IPS DF 19.7 (cell line): ENCODE results near the gene DENND1A.

Source experiments
- DNase-seq: peaks from one replicate; pipeline ENCODE4 v3.0.0-alpha.2; 2013; ENCODE audit warnings: low read depth, low spot score

DENND1A gene

DNA sequence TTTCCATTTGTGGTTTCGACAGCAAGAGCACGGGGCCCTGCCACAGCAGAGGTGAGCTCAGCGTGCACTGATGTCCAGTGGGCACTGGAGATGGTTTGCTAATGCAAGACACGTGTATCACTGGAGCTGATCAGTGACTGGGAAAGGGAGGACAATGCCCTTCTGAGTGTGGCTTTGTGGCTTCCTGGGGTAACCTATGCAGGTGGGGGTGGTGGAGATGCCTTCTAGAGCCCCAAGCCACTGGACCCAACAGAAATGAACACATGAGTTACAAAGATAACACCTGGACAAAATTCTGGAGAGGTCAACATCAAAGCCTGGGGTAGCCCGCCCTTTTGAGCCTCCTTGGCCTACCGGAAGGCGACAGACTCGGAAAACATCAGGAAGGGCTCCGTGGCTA lies 312.6 kb downstream of the DENND1A start:
- no peak for DNase-seq

- no peak for DNase-seq
These were observed 313.2 kb downstream of the DENND1A start for GRCh38 chr9:123616707-123617106.

DNA sequence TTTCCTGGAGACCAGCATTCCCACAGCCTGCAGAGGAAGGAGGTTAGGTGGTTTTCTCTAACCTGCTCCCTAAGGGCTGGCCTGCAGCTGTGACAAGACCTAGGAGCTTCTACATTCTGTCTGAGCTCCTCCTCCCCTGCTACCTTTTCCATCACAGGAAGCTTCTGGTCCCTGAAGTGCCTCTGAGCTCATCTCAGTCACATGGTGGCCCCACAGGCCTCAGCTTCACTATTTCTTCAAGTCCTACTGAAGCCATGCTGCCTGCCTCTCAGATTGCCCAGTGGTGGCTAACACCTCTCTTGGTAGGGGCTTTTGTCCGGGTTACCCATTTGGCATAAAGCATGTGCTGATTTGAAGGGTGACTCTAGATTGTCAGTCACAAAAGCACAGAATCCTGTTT lies 314.5 kb downstream of the DENND1A start:
- no peak for DNase-seq

DNA sequence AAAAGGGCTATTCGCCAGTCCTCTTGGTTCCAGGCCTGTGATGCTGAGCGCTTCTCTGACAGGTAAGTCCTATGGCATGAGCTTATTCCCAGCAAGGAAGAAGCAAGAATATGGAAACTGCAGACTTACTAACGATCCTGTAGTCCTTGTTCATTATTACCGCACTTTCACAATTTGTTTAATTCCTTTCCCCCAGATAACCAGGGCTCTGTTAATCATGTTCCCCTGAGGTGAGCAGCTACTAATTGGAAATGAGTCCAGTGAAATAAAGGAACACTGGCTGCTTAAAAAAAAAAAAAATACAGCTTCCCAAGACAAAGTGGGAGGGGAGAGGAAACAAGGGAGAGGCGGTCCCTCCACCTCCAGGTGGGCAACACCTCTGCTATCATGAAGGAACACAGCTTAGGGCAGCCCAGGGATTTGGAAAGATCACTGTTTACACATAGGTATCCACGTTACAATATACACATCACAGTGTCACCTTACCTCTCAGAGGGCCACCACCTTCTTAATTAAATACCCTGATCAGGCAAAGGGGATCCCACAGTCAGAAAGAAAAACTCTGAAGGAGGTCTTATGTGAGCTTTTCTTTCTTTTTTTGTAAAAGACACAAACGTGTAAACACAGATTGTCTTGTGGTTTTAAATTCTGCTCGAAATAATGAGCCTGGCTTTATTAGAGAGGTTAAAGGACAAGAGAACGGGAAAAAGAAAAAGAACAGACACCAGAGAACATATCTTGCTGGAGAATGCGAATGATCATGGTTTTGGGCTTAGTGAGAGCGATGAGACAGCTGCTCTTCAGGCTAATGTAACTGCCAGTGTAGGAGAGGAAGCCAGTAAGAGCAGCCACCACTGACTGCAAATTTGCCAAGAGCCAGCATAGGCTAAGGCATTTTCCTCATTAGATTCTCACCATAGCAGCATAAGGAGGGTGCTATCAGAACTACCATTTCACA lies 315.3 kb downstream of the DENND1A start:
- no peak for DNase-seq

GRCh38 chr9:123611226-123611625 lies 318.7 kb downstream of the DENND1A start:
- no peak for DNase-seq

GRCh38 chr9:123609844-123610243 lies 320.1 kb downstream of the DENND1A start:
- DNase-seq, result no peak

DNA sequence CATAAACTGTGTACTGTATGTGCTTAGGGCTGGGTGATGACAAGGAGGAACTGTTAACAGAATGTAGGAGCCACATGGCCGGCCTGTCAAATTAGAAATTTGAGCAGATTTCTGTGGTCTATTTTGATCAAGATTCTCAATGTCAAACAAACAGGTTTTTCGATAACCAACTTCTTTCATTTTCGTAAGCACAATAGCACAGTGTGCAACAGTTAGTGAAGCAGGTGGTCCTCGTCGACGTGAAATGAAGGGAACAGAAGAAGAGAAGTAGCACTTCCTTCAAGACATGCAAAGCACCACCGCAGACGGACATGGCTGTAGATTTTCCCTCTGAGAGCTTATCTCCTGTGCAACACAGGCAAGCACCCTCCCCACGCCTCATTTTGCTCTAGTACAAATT lies 321.8 kb downstream of the DENND1A start:
- no peak for DNase-seq

GRCh38 chr9:123607479-123607878 lies 322.4 kb downstream of the DENND1A start:
- no peak for DNase-seq

GRCh38 chr9:123606141-123606540 lies 323.8 kb downstream of the DENND1A start:
- DNase-seq, result no peak

DNA sequence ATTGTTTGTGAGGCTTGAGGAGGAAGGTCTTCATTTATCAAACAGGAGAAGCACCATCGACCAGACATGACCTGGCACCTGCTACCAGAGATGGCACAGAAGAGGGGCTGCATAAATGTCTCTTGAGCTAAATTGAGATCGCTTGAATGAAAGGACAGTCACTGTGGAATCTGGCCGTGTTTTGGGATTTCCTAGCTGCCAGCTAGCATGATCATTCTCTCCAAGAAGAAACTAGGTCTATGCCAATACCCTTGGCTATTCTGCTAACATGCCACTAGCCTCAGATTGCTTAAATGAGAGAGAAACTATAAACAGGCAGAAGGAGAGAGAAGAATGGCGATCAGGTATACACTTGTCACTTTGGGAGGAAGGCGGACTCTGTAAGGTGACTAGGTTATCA lies 324.6 kb downstream of the DENND1A start:
- DNase-seq, result no peak

DNA sequence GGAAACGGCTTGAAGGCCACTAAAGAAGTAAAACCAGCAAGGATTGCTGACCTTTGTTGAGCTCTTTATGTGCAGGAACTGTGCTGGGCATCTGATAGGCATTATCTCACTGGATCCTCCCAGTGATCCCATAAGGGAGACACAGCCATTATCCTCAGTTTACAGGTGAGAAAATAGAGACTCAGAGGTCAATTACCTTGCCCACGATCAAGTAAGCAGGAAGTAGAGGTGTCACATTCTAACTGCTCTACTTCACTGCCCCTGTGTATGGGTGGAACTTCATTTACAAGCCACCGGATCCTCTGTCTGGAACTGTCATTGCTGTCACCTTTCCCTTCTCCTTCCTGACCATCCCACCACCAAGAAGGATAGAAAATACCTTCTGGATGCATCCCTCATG lies 325.1 kb downstream of the DENND1A start:
- DNase-seq, result no peak

DNA sequence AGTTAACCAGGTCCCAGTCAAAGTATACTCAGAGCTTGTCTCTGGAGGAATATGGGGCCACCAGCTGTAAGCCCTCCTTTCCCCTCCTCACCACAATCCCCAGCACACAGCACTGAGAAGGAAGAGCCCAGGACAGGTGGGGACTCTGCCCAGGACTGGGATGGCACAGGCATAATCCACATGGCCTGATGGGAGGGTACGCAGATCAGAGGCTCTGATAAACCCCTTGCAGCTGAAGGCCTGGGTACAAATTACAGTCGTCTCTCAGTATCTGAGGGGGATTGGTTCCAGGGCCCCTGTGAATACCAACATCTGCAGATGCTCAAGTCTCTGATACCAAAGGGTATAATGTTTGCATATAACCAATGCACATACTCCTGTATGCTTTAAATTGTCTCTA lies 328.1 kb downstream of the DENND1A start:
- no peak for DNase-seq

GRCh38 chr9:123599781-123600180 lies 330.1 kb downstream of the DENND1A start:
- no peak for DNase-seq

DNA sequence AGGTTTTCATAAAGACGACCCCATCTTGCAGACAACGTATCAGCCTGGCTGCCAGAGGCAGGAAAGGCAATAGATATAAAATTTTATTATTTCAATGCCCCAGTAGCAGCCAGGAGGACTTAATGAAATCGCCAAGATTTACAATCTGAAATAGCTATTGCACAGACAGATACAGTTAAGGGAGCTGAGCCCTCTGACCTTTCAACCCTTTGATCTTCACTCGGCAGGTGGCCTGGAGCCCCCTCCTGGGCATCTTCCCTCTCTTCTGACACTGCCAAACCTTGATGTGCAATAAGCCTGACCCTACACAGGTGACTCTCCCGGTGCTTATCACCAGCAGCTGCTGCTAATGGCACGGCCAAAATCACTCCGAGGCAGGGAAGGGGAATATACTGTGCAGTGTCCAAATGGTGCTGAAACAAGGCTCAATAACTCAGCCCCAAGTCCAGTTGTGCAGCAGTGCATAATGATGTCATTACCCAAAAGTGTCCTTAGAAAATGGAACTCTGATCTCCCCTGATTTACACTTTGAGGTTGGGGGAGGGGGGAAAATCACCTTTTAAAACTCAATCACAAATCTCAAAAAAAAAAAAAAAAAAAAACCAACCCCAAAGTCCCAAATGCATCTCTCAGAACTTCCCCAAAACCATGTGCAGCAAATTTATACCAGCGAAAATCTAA lies 331.9 kb downstream of the DENND1A start:
- DNase-seq, result no peak

- no peak for DNase-seq
These were observed 332.9 kb downstream of the DENND1A start for GRCh38 chr9:123597048-123597447.

DNA sequence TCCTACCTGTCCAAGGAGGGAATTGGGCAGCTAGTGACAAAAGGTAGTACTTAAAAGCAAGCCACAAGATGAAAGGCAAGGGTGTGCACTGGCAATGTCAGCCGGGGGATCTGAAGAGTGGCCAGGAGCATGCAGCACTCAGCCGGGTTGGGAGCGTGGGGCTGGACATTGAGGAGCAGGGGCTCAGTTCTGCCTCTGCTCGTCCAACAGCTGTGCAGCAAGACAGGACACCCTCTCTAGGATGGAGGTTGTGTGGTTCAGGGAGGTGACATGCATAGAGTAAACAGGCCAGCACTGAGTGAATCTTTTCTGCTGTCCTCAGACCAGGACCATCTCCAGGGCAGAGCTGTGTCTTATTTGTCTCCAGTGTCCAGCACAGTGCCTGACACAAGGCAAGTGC lies 338.6 kb downstream of the DENND1A start:
- DNase-seq, result no peak

DNA sequence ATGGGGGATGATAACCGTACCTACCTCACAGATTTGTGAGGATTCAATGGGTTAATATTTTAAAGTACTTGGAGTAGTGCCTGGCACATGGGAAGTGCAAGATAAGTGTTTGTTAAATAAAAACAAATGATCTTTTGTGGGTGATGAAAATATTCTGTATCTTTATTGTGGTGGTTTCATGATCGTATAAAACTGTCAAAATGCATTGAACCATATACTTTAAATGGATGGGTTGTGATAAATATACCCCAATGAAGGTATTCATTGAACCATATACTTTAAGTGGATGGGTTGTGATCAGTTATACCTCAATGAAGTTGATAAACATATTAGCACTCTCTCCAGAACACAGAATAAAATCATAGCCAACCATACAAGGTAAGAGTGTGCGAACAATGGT lies 339.4 kb downstream of the DENND1A start:
- DNase-seq, result no peak

DNA sequence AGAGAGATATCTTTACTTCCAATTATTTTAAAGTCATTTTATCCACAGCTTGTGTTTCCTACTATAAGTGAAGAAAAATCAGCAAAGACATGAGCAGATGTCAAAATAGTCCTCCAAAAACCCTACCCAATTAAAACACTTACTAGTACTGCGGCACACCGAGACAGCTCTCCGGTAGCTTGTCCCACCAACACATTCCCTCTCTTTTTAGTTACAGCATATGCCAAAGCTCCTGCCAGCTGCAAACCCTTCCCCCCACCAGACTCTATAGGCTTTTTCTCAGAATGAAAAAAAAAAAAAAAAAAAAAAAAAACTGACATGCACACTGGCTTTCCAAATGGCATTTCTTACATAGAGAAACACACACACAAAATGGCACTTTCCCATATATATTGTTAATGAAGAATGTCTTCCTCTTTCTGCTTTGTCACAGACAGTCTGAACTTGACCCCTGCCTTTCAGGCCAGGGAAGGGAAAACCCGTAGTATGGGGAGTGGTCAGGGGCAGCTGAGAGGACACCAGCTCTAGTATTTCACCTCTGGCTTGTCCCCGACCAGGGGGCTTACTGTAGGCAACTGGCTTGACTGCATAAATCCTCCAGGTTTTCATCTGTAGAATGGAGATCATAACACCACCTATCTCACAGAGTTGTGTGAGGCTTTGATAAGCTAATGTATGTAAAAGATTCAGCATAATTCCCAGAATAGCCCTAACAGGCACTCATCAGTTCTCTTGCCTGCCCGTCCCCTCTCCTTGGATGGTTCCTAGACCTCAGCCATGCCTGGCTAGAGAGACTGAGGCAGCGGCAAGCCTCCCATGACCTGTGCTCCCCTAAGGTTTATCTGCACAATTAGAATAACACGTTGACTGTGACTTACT lies 340.3 kb downstream of the DENND1A start:
- DNase-seq, result no peak

GRCh38 chr9:123586275-123586674 lies 343.7 kb downstream of the DENND1A start:
- no peak for DNase-seq

GRCh38 chr9:123584202-123585176 lies 345.4 kb downstream of the DENND1A start:
- DNase-seq, result no peak

- no peak for DNase-seq
These were observed 346.3 kb downstream of the DENND1A start for GRCh38 chr9:123583646-123584045.
